A549 (cell line): ENCODE data around the gene ZKSCAN1. TPM values are rescaled to one million over a fixed set of nuclear protein-coding genes. Genes with fewer than 3 reads are reported as not detected.
"Not testable (repeated sequence)": the region's sequence is repeated elsewhere in the genome, so short reads cannot be mapped to it uniquely, and the experiment has no call there.

Experiments used
- ATAC-seq, 2 experiments: fragments of 200-7000 bp in 1 of 2; fragments of >200 bp in 1 of 2; cut with Nextera tagmentation in 1 of 2; cut with Tn5 transposase in 1 of 2; 3 replicates each; pipeline versions ENCODE4 v1.8.0 to v1.9.1; 2018 to 2020; ENCODE audit warnings: mild to moderate bottlenecking in 1 of 2, moderate library complexity in 1 of 2
- CTCF ChIA-PET: fragments of 300-600 bp; sonication (Branson Sonifier 250); formaldehyde crosslinking; extraction: SDS; loops from one replicate; lab custom pipeline; 2021; ENCODE audit warnings: antibody characterized with exemption, inconsistent platforms; lab: Yijun Ruan, JAX
- POLR2A ChIA-PET: fragments of 350-600 bp; formaldehyde crosslinking; extraction: SDS; loops from one replicate; lab custom pipeline; 2021; ENCODE audit warnings: antibody characterized with exemption, inconsistent platforms; lab: Yijun Ruan, JAX
- DNase-seq, 2 experiments: peaks; one replicate each; pipeline versions ENCODE4 v3.0.0 to v3.0.0-alpha.2; 2011 to 2016; ENCODE audit warnings: low read depth in 1 of 2, low spot score in 1 of 2
- FAIRE-seq: peaks from 2 replicates; lab custom pipeline; 2011; peaks lifted over from hg19 to GRCh38; lab: Jason Lieb, UNC
- H3K27ac ChIP-seq, 2 experiments: fragments of >200 bp; sonication (Bioruptor Twin); formaldehyde crosslinking; 3 replicates each; pipeline ENCODE4 v1.5.1; 2016 to 2017
- H3K4me1 ChIP-seq: fragments of >200 bp; sonication (Bioruptor Twin); formaldehyde crosslinking; 3 replicates; pipeline ENCODE4 v1.6.1; 2016
- H3K4me2 ChIP-seq: fragments of >200 bp; sonication (Bioruptor Twin); formaldehyde crosslinking; 3 replicates; pipeline ENCODE4 v1.6.1; 2016
- H3K4me3 ChIP-seq: fragments of >200 bp; sonication (Bioruptor Twin); formaldehyde crosslinking; 3 replicates; pipeline ENCODE4 v1.5.1; 2016
- H3K9me3 ChIP-seq: fragments of >200 bp; sonication (Bioruptor Twin); formaldehyde crosslinking; 3 replicates; pipeline ENCODE4 v1.6.1; 2016
- CEBPB ChIP-seq, 2 experiments: fragments of >200 bp in 1 of 2; sonication (Bioruptor Twin) in 1 of 2; formaldehyde crosslinking in 1 of 2; IDR thresholded peaks; 2 replicates each; pipeline ENCODE4 v1.6.1; 2012 to 2016
- CTCF ChIP-seq: fragments of >200 bp; sonication (Bioruptor Twin); formaldehyde crosslinking; IDR thresholded peaks from 3 replicates; pipeline ENCODE4 v1.5.1; 2016
- EHF ChIP-seq: fragments of 250-450 bp; sonication (Bioruptor Pico); IDR thresholded peaks from 2 replicates; pipeline ENCODE4 v1.5.0; 2020; ENCODE audit warnings: mild to moderate bottlenecking
- EHMT2 ChIP-seq: fragments of 200-600 bp; sonication (generic); IDR thresholded peaks from 2 replicates; pipeline ENCODE4 v1.6.1; 2016; ENCODE audit warnings: antibody characterized with exemption, low read depth, mild to moderate bottlenecking, moderate library complexity
- ELK1 ChIP-seq: fragments of 150-350 bp; IDR thresholded peaks from 2 replicates; pipeline ENCODE4 v1.6.1; 2014; ENCODE audit warnings: low read depth, mild to moderate bottlenecking, low read length
- ESRRA ChIP-seq: fragments of 150-350 bp; IDR thresholded peaks from 2 replicates; pipeline ENCODE4 v1.6.1; 2014; ENCODE audit warnings: mild to moderate bottlenecking, low read length, borderline replicate concordance
- FOSB ChIP-seq: fragments of 250-450 bp; sonication (Bioruptor Pico); IDR thresholded peaks from 2 replicates; pipeline ENCODE4 v1.5.0; 2020; ENCODE audit warnings: mild to moderate bottlenecking, moderate library complexity
- GATA3 ChIP-seq: IDR thresholded peaks from 2 replicates; pipeline ENCODE4 v1.6.1; 2012; ENCODE audit warnings: borderline replicate concordance
- HDAC2 ChIP-seq: fragments of 200-600 bp; sonication (generic); IDR thresholded peaks from 2 replicates; pipeline ENCODE4 v1.6.1; 2016
- HEYL ChIP-seq: fragments of 250-450 bp; sonication (Bioruptor Pico); IDR thresholded peaks from 2 replicates; pipeline ENCODE4 v1.8.0; 2021; ENCODE audit warnings: mild to moderate bottlenecking, moderate library complexity
- HOXB5 ChIP-seq: fragments of 250-450 bp; sonication (Bioruptor Pico); IDR thresholded peaks from 2 replicates; pipeline ENCODE4 v1.5.0; 2020; ENCODE audit warnings: mild to moderate bottlenecking, moderate library complexity
- JUNB ChIP-seq: fragments of >200 bp; sonication (Bioruptor Twin); formaldehyde crosslinking; IDR thresholded peaks from 2 replicates; pipeline ENCODE4 v1.6.1; 2016
- KDM1A ChIP-seq: fragments of 200-600 bp; sonication (generic); IDR thresholded peaks from 2 replicates; pipeline ENCODE4 v1.6.1; 2016; ENCODE audit warnings: low read depth, mild to moderate bottlenecking
- MAFK ChIP-seq: fragments of 450-650 bp; IDR thresholded peaks from 2 replicates; pipeline ENCODE4 v1.6.1; 2014; ENCODE audit not compliant: partially characterized antibody
- MAX ChIP-seq: IDR thresholded peaks from 2 replicates; pipeline ENCODE4 v1.6.1; 2012
- MAZ ChIP-seq: fragments of 150-350 bp; IDR thresholded peaks from 2 replicates; pipeline ENCODE4 v1.6.1; 2014; ENCODE audit warnings: antibody characterized with exemption, low read depth, low read length, borderline replicate concordance
- MYC ChIP-seq: IDR thresholded peaks from 2 replicates; pipeline ENCODE4 v1.6.1; 2012; ENCODE audit warnings: mild to moderate bottlenecking, inconsistent platforms, low read length, improper control_type of control experiment, borderline replicate concordance
- NFE2L2 ChIP-seq: fragments of 150-350 bp; conservative IDR thresholded peaks from 2 replicates; pipeline ENCODE4 v1.6.1; 2014; ENCODE audit warnings: low read length
- PBX3 ChIP-seq: IDR thresholded peaks from 2 replicates; pipeline ENCODE4 v1.6.1; 2012
- PHF8 ChIP-seq: fragments of 200-600 bp; sonication (generic); IDR thresholded peaks from 2 replicates; pipeline ENCODE4 v1.6.1; 2016; ENCODE audit warnings: low read depth, mild to moderate bottlenecking, antibody characterized with exemption, moderate library complexity, borderline replicate concordance
- RARB ChIP-seq: fragments of 250-450 bp; sonication (Bioruptor Pico); IDR thresholded peaks from 2 replicates; pipeline ENCODE4 v1.8.0; 2021; ENCODE audit warnings: mild to moderate bottlenecking, moderate library complexity
- RCOR1 ChIP-seq: fragments of 150-350 bp; IDR thresholded peaks from 2 replicates; pipeline ENCODE4 v1.6.1; 2014; ENCODE audit warnings: antibody characterized with exemption, low read length, low read depth
- SREBF2 ChIP-seq: fragments of 450-650 bp; IDR thresholded peaks from 2 replicates; pipeline ENCODE4 v1.6.1; 2014; ENCODE audit warnings: mild to moderate bottlenecking, moderate library complexity
- ZC3H11A ChIP-seq: fragments of 450-650 bp; IDR thresholded peaks from 2 replicates; pipeline ENCODE4 v1.6.1; 2014; ENCODE audit warnings: antibody characterized with exemption, mild to moderate bottlenecking
- WGBS: methylation state at CpG from one replicate; pipeline ENCODE4 v1.1.6; 2017; ENCODE audit errors: missing lambda C conversion rate; 5-methylcytosine and 5-hydroxymethylcytosine counted together
- polyA plus RNA-seq, 4 experiments: library from polyadenylated mRNA; depleted of rRNA in 3 of 4; stranded (reverse); fragments of >200 nt; fragmentation: RNase III in 1 of 4; extraction: RNeasy Plus Mini Kit Qiagen cat#74134 plus additional on column Dnase treatment in 1 of 4; gene quantifications; 2 replicates in 3 of 4; 3 replicates in 1 of 4; pipeline ENCODE4 v1.2.3, GENCODE V29; 2011 to 2017
- TF ChIP-seq, protein P1 (sequence below): fragments of >200 bp; sonication (Bioruptor Twin); formaldehyde crosslinking; IDR thresholded peaks from 2 replicates; pipeline ENCODE4 v1.6.1; 2016

ZKSCAN1 gene
- polyA plus RNA-seq, 2 of the 4 experiments (the other 2 are of a cell fraction): 11.4 to 23.9 TPM

GRCh38 chr7:100007887-100008286 is 7.5 kb upstream of the ZKSCAN1 start (continued):
- TF ChIP-seq KDM1A: no peak

GRCh38 chr7:100008525-100008924 is 6.9 kb upstream of the ZKSCAN1 start:
- Histone ChIP-seq H3K9me3 (no peaks in the 10 kb centered on the region), H3K4me3 (no peak overlapping the region), H3K27ac (no peak overlapping the region), H3K4me2 (no peak overlapping the region)
- CTCF ChIA-PET: interaction anchor here (0.6 to 21.2 kb wide), 3 partner anchors 16 to 71 kb away, joined by 3 to 155 read pairs (median 3); no protein-coding TSS in a partner anchor
- ATAC-seq: no peak
- TF ChIP-seq SREBF2: no peak
- no peak for TF ChIP-seq MYC
- TF ChIP-seq HOXB5 (CRISPR knock-in tag): no peak
- TF ChIP-seq GATA3: no peak
- TF ChIP-seq FOSB: no peak
- no peak for TF ChIP-seq MAZ
- TF ChIP-seq HDAC2: no peak
- TF ChIP-seq, protein P1, sequence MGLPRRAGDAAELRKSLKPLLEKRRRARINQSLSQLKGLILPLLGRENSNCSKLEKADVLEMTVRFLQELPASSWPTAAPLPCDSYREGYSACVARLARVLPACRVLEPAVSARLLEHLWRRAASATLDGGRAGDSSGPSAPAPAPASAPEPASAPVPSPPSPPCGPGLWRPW: no peak
- no peak for TF ChIP-seq RARB
- no peak for TF ChIP-seq ZC3H11A
- TF ChIP-seq NFE2L2: no peak
- TF ChIP-seq EHMT2: no peak
- no peak for TF ChIP-seq PBX3
- no peak for TF ChIP-seq MAX
- no peak for TF ChIP-seq MAFK
- no peak for TF ChIP-seq ESRRA
- no peak for TF ChIP-seq ELK1
- no peak for TF ChIP-seq PHF8
- TF ChIP-seq, all 56 proteins: peak for 0
- POLR2A ChIA-PET: no interaction called here
- DNase-seq: no peak
- FAIRE-seq: no peak
- H3K4me1 ChIP-seq: 0 out of 3 replicates have a peak, but pooled peaks cover 3% of the 10 kb centered on the region
- 51% methylated on average over 10 of the region's 10 CpGs for WGBS

DNA sequence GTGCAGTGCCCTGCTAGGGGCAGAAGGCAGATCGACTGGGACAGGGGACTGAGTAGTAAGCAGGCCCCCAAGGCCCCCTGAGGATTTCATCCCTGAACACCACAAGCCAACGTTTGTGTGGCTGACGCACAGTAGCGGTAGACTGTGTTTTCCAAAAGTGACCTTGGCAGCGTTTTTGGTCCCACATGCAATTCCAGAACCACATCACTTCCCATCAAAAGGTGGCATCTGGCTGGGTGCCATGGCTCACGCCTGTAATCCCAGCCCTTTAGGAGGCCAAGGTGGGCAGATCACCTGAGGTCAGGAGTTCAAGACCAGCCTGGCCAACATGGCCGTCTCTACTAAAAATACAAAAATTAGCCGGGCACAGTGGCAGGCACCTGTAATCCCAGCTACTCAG is 5.4 kb upstream of the ZKSCAN1 start:
- H3K4me2 ChIP-seq, DNase-seq, H3K4me1 ChIP-seq, H3K27ac ChIP-seq, H3K9me3 ChIP-seq, H3K4me3 ChIP-seq, FAIRE-seq, ATAC-seq: not testable (repeated sequence)
- CTCF ChIA-PET: interaction anchor here (0.6 to 21.2 kb wide), 3 partner anchors 11 to 34 kb away, joined by 4 to 155 read pairs (median 5); no protein-coding TSS in a partner anchor
- POLR2A ChIA-PET: interaction anchor here (0.6 kb wide), 1 partner anchor 446 kb away, joined by 3 read pairs; no protein-coding TSS in a partner anchor
- WGBS: 58% methylated on average over 8 of the region's 8 CpGs

GRCh38 chr7:100010901-100011300 is 4.5 kb upstream of the ZKSCAN1 start:
- DNase-seq (no peak), FAIRE-seq (no peak), ATAC-seq (no peak)
- Histone ChIP-seq H3K4me2 (no peak overlapping the region), H3K4me1 (no peaks in the 10 kb centered on the region), H3K9me3 (no peaks in the 10 kb centered on the region), H3K27ac (no peak overlapping the region), H3K4me3 (no peak overlapping the region)
- ChIA-PET POLR2A (interaction anchor here (0.6 kb wide), 1 partner anchor 445 kb away, joined by 3 read pairs; no protein-coding TSS in a partner anchor), CTCF (interaction anchor here (21.2 kb wide), 1 partner anchor 18 kb away, joined by 155 read pairs; no protein-coding TSS in a partner anchor)
- 90% methylated on average over 2 of the region's 2 CpGs for WGBS
- TF ChIP-seq ELK1: no peak
- no peak for TF ChIP-seq CEBPB (IDR thresholded peaks at IDR 0.05)
- no peak for TF ChIP-seq CTCF
- TF ChIP-seq HEYL (CRISPR knock-in tag): no peak
- TF ChIP-seq RCOR1: no peak
- no peak for TF ChIP-seq JUNB
- TF ChIP-seq FOSB: no peak
- TF ChIP-seq EHF (CRISPR knock-in tag): no peak
- TF ChIP-seq PBX3: no peak
- no peak for TF ChIP-seq KDM1A
